Stimulated activated CD4-positive, alpha-beta T cell treated with anti-CD3 and anti-CD28 coated beads, Interleukin-12 subunit alpha, Interleukin-12 subunit beta, amount 100 ng/mL, for 48 hours (primary cell): Measurements from ENCODE around the gene CD59.
"Not testable (repeated sequence)": the region's sequence is repeated elsewhere in the genome, so short reads cannot be mapped to it uniquely, and the experiment has no call there.

Experiments
- DNase-seq, 3 donors: peaks; one replicate each; pipeline ENCODE4 v3.0.0-alpha.2; 2020; ENCODE audit warnings: low read depth in 2 of 3, low spot score in 1 of 3

Gene CD59

DNA sequence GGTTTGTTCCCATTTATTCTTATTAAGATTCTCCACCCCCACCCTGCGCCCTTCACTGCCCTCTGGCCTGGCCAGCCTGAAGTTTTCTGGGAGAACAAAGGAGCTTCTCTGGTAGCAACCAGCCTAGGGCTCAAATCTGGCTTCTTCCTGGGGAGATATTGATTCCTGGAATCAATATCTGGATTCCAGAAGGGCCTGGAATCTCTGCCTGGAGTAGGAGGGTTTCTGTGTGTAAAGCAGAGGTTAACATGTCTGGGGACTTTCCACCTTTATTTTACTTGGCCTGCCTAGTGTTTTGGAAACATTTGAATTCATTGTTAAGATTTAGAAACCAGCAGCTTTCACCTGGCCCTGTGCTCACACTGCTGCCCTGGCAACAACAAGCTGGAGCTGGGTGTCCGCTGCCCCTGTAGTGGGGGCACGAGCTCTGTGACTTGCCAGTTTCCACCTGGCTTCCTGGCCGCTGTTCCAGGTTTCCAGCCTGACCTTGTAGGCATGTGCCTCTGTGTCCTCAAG lies 41.1 kb downstream of the CD59 start:
- DNase-seq, result no peak

DNA sequence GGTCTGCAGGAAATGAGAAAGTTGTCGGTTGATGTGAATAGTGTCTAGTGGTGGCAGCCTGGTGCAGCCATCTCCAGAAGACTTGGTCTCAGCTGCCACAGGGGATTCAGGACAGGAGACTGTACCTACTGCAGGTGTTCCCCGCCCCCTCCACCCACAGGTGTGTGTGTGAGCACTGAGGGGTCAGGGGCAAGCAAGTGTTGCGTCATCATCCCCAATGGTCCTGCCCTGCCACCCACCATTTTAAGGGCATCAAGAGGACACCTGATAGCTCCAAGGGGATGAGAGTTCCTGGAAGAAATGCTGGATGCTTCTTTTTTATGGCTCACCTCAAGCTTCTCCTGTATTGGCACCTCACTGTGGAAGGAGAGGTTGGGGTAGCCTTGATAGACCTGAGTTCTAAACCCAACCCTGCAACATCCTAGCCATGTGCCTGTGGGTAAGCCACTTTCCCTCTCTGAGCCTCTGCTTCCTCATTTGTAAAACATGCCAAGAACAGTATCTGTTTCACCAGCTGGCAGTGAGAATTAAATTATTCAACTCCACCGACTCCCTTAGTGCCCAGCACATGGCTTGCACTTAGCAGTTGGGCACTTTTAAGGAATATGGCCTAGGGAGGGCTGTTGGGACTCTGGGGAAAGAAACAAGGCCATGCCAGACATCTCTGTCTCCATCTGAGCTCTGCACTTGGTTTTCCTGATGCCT lies 41.7 kb downstream of the CD59 start:
- DNase-seq, result no peak

DNA sequence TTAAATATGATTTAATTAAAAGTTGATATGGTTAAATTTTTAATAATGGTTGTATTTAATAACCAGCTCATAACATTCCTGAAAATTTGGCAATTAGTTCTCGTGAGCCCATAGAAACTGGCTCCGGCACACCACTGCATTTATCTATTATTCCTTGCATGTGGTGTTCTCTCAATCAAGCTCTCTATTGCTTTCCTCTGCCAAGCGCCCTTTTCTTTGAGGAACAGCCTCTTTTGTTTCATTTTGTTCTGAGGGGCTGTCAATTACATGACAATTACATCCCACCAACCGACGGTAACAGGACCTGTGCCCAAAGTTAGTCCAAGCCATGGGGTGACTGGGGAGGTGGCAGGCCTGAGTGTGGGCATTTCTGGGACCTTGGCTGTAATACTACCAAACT lies 43.7 kb downstream of the CD59 start:
- no peak for DNase-seq

DNA sequence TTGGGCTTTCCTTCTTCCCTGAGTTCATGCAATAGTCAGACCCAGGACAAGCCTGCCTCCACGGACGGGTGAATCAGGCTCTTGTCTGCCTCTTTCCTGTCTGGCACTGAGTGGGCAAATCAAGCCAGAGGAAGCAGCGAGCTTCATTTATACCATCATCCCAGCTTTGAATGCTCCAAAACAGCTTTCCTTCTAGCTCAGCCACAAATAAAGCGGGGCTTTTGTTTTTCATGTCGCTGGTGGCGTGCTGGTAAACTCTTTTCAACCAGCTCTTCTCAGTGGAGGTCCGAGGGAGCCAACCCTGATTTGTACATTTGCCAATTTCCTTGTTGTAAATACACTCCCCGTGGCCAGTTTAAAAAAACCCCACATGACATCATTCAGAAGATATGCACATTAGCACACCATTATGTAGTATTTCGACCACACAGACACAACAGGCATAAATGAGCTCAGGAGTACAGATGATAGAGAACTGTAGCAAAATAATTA lies 44.2 kb downstream of the CD59 start:
- DNase-seq, result no peak

DNA sequence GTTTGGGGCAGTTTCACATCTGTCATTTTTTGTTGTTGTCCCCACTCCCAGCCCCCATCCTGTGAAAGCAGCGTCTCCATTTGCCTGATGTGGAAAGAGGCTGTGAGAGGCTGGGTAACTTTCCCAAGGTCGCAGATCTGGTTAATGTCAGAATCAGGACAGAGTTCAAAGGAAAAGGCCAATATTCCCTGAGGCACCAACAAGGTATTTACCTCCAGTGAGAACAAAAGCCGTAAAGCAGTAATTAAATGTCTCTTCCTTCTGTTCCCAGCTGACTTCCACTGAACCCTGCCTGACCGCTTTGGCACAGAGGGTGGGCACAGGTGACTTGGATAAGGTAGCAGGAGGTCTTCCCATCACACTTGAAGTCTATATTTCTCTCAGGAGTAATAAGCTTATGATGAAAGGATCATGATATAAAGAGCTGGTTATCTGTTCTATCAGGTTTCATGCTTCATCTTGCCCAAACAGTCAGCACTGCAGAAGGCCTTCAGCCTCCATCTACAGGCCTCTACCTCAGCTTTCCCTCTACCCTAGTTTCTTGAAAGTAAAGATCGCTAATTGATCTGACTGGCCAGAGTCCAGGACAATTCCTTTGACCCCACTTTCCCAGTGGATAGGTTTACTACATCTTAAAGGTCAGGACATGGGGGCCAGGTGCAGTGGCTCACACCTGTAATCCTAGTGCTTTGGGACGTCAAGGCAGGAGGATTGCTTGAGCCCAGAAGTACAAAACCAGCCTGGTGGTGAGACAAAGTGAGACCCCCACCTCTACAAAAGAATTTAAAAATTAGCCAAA lies 45.0 kb downstream of the CD59 start:
- no peak for DNase-seq

DNA sequence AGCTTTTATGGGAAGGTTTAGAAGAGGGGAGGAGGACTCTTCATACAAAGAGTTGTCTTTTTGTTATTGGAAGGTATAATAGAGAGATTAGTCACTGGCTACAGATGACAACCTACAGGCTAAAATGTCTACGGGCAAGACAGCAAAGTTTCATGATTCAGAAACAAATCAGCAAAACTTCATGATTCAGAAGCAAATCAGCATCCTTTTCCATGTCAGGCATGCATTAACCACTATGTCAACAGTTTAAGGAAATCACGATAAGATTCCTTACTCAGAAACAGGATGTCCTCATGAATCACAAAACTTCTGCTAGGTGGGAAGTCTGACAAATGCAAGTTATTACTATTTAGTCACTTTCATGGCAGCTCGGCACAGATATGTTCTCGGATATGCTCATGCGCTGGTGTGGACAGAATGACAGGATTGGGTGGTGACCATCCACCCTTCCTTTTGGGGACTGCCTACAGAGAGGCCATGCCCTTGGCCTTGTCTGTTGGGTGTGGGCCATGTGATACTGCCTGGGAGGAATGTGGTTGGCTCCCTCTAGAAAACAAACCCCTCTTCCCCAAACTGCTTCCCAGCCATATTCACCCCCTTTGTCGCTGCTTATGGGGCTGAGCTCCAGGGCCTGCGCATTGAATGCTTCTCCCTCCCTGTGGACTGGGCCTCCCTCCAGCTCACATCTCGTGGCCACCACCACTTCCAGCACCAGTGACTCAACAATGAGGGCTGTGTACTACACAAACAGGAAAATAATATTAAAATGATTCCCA lies 45.7 kb downstream of the CD59 start:
- DNase-seq, result no peak

DNA sequence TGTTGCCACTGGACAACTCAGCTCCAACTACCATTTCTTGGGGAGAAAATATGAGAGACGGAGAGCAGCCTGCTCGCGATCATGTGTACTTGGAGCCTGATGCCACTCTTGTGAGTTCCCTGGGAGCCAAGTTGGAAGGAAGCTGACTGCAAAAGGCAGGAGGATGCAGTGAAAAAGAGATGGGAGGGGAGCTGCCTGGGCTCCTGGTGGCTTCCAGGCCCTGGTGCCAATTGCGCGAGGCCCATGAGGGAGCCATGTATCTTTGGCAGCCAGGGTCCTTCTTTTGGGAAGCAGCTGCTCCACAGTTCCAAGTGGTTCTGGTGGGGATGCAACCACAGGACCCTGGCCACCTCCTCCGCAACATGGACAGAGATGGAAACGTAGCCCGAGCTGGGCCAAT lies 46.7 kb downstream of the CD59 start:
- no peak for DNase-seq

DNA sequence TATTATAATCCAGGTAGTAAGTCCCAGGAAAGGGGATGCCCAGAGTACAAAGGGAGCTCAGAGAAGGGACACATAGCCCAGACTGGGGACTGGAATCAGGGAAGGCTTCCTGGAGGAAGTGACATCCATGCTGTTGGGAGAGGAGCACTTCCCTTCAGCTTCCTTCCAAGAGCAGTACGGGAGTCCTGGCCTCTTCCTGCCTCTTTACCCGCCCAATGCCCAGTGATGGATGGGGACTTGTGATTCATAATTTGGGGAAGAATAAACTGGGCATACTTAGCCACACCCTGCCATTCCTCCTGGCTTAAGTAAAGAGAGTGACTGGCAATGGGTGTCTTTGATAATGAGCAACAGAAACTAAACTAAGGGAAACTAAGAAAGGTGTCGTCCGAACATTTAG lies 47.1 kb downstream of the CD59 start:
- no peak for DNase-seq

DNA sequence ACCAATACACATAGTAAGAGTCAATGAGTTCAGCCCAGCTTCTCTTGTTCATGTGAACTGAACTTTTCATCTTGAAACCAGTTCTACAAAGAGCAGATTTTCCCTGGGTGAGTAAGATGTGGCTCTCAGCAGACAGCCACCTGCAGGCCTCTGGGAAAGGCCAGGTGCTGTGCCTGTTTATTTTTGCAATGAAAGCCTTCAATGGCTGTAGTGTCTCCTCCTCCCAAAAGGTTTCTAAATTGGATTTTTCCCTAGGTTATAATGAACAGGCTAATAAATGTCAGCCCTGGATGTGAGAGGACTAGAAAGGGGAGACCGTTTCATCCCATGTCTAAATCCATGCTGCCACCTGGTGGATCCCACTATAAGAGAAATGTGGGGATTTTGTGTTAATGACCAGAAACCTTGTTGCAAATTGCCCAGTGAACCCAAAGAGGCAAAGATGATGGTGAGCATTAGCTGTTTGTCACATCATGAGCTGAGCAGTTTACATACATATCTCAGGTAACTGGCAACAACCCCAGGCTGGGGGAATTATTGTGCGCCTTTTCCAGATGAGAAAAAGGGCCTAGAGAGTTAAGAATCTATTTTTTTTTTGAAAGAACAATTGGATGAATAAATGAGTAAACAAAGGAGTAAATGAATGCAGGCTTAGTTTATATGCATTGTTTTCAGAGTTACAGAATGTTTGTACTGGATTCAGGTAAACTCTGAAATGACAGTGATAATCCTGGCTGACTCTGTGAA lies 48.3 kb downstream of the CD59 start:
- DNase-seq, result no peak

DNA sequence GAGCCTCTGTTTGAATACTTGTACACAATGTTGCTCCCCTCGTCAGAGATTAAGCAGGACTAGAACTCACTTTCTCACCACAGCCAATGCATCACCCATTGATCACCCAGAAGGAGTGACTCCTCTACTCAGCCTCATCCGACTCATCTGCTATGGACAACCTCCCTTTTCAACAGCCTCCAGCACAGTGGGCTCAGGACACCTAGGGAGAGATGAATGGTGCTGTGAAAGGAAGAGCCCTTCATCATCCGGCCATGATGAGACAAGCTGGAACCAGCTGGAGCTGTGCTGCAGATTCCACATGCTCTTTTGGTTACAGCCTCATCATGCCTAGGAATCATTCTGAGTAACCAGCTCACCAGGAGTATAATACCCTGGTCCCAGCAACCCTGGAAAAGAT lies 51.1 kb downstream of the CD59 start:
- DNase-seq, result no peak

DNA sequence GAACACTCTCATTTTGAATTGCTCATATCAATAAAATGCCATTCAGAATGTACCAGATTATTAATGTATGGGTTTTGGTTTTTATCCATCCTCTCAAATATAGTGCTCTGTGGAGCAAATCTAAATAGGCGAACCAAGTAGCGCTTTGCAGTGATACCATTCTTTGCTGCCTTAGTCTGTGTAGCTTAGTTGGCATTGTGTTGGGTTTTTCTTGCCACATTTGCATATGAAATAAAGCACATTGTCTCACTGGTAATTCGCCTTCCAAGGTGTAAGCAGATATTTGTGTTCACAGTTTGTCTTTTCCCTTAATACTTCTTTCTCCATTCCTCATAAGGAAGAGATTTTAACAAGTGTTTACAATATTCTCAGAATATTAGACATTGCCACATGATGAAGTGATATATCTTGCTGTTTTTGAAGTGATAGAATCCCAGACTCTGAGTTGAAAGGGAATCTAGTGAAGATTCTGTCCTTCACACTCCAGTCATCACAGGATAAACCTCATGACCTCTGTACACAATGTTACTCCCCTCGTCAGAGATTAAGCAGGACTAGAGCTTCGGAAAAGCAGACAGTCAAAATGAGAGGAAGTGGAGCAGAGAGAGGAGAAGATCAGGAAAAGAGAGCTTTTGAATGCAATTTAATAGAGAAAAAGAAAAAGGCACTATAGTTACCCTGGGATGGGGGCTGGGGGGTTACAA lies 52.1 kb downstream of the CD59 start:
- DNase-seq, result no peak

DNA sequence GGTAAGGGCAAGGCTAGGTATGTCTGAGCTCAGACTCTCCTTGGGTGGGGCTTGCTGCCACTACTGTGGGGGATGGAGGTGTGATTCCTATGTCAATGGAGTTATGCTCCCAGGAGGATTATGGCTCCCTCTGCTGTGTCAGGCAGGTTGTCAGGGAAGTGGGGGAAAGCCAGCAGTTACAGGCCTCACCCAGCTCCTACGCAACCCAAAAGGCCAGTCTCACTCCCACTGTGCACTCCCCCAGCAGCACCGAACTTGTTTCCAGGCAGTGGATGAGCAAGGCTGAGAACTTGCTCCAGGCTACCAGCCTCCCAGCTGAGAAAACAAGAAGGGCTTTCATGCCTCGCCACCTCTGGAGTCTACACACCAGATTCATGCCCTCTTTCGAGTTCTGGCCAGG lies 53.8 kb downstream of the CD59 start:
- DNase-seq, result no peak

DNA sequence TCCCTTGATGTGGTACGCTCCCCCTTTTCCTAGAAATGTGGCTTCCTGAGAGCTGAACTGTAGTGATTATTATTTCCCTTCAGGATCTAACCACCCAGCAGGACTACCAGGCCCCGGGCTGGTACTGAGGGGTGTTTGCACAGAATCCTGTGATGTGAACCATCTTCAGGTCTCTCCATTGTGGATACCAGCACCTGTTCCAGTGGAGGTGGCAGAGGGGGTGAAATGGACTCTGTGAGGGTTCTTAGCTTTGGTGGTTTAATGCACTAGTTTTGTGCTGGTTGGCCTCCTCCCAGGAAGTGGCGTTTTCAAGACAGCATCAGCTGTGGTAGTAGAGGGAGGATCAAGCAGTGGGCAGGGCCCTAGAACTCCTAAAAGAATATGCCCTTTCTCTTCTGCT lies 54.2 kb downstream of the CD59 start:
- no peak for DNase-seq

DNA sequence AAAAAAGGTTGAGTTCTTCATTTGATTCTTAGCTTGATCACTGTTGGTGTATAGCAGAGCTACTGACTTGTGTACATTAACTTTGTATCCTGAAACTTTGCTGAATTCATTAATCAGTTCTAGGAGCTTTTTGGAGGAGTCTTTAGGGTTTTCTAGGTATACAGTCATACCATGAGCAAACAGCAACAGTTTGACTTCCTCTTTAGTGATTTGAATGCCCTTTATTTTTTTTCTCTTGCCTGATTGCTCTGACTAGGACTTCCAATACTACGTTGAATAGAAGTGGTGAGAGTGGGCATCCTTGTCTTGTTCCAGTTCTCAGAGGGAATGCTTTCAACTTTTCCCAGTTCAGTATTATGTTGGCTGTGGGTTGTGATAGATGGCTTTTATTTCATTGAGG lies 57.6 kb downstream of the CD59 start:
- DNase-seq, result not testable (repeated sequence)

DNA sequence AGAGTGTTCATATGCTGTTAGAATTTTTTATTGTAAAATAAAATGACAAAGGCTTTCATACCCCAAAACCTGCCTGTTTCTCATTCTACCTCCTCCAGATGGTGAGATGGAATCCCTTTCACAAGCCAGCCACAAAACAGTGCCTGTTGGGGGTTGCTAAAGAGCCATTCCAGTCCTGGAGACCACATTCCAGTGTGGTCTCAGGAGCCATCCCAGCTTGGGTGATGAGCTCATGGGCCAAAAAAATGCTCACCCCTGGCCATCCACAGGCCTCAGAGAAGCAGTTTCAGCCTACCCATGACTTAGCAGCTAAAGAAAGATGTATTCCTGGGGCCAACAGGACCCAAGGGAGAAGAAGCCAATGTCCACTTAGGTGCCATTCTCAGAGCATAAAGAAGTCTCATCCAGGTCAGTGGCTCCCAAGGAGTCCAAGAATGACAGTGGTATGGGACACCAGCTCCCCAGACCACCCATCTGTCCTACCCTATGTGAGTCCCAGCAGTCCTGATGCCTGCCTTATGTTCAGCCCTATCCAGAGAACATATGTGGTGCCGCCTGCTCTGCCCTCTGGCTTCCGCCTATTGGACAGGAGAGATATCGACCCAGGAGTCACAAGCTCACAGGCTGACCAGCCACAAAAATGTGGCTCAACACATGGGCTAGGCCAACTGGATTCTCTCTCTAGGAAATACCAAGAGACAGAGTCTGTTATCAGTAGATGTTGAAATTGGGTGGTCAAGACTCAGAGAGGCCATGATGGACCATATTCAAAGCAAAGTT lies 62.0 kb downstream of the CD59 start:
- DNase-seq, result no peak

DNA sequence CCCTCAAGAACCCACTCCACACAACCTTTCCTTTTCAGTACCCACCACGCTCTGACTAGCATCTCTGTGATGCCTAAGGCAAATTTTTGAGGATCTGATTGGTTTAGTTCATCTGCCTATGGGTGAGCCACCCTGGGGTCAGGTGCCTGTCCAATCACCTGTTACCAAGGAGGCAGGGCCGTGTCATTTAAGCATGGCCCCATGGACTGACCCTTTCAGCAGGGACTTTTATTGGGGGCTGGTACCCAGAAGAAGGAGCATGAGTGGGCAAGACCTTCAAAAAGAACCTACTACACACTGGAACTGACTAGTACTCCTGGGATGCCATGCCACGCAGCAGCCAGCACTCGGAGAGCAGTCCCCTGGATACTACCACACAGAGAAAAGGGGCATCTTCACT lies 64.0 kb downstream of the CD59 start:
- DNase-seq, result no peak

DNA sequence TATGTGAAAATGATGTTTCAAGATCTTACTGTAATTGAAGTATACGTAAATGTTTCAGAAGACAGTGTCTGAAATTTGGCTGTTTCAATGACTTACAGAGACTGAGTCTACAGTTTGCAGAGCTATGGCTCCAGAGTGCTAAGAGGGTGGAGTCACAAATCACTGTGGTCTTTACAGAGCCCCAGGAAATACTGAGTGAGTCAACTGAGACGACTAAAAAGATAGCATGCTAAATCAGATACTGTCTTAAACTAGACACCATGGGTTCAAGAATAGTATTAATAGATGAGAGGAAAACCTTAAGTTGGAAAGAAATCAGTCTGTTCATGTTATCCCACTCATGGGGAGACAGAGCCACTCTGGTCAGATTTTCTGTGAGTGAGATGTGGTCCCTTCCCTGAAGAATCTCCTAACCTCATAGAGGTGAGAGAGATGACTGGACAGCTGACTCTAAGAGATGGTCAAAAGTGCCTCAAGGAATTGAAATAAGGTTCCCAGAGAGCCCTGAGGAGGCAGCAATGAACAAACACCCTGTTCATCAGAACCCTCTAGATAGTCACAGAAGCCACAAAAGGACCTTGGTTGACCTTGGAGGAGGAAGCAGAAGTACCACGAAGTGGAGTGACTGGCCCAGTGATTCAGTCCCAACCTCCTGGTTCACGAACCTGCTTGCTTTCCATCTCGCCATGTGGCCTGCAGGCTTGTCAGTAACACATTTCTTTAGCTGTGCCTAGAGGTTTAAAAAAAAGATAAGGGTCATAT lies 65.8 kb downstream of the CD59 start:
- no peak for DNase-seq

DNA sequence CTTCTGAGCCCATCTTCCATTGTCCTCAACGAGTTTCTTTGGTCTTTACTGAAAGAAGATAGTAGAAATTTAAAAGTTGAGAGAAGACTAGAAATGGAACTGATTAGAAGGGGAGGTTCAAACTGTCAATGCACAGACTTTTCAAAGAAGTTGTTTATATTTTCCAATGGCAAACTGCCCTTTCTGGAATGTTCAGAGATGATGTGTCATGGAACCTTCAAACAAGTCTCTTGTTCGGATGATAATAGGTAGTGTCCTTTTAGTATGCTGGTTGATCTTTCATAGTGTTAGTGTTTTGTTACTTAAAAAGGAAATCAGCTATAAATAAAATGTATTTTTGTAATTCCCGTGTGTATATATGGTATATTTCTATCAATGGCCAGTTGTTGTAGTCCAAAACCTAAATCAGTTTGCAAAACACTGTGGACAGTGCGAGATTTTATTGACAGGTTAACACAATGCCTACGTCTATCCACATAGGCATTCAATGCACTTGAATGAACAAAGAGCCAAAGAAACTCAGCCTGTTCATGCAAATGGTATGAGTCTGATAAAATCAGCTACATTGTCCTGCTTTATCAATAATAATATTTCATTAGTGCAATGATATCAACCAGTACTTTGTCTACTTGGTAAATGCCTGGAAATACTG lies 66.5 kb downstream of the CD59 start:
- DNase-seq, result no peak
